Stomach (tissue), 4 donors: ENCODE measurements around the gene THADA.

Experiments
- CTCF ChIP-seq, 7 experiments: fragments of 450-650 bp in 4 of 7; fragments of 200-600 bp in 3 of 7; sonication (generic) in 3 of 7; IDR thresholded peaks; one replicate each; pipeline ENCODE4 v1.5.1; 2016 to 2019; ENCODE audit warnings: antibody characterized with exemption in 7 of 7, control low read depth in 2 of 7, mild to moderate bottlenecking in 1 of 7
- EP300 ChIP-seq: sonication (generic); formaldehyde crosslinking; IDR thresholded peaks from one replicate; pipeline ENCODE4 v1.6.1; 2017; ENCODE audit warnings: antibody characterized with exemption
- POLR2A ChIP-seq, 4 donors: fragments of 450-650 bp; IDR thresholded peaks; one replicate each; pipeline ENCODE4 v1.6.1; 2016; ENCODE audit warnings: antibody characterized with exemption in 4 of 4, control low read depth in 2 of 4, mild to moderate bottlenecking in 1 of 4, moderate library complexity in 1 of 4

DNA sequence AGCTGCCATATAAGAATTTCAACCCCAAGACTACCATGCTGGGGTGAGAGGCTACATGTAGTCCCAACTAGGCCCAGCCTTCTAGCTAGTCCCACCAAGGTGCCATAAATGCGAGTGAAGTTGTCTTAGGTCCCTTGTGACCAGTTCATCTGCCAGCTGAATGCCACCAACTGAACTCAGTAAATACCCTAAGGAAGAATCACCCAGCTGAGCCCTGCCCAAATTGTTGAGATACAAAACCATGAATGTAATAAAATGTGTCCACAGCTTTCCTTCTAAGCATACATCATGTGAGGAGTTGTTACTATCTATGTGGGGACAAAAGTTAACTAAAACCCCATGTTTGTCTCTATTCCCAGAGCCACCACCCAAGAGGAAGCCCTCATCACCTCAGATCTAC lies 70.3 kb downstream of the THADA start:
- TF ChIP-seq CTCF (IDR thresholded peaks at IDR 0.05) (no peak), EP300 (no peak), POLR2A (IDR thresholded peaks at IDR 0.05) (no peak)
